Fibroblast of pulmonary artery (primary cell): ENCODE data around the gene CFH.
"Not testable (repeated sequence)": the region's sequence is repeated elsewhere in the genome, so short reads cannot be mapped to it uniquely, and the experiment has no call there.

Experiments used
- DNase-seq: peaks from one replicate; pipeline ENCODE4 v3.0.0-alpha.2; 2010; ENCODE audit warnings: low read depth
- H3K4me3 ChIP-seq: replicated peaks from 2 replicates; pipeline ENCODE4 v1.5.1; 2011; ENCODE audit warnings: low read depth, mild to moderate bottlenecking, control low read depth, low read length, moderate library complexity
- TF ChIP-seq, protein P1 (sequence below): IDR thresholded peaks from 2 replicates; pipeline ENCODE4 v1.5.1; 2011; ENCODE audit warnings: mild to moderate bottlenecking, control low read depth, low read length, inconsistent platforms; ENCODE audit errors: missing control alignments

CFH gene

DNA sequence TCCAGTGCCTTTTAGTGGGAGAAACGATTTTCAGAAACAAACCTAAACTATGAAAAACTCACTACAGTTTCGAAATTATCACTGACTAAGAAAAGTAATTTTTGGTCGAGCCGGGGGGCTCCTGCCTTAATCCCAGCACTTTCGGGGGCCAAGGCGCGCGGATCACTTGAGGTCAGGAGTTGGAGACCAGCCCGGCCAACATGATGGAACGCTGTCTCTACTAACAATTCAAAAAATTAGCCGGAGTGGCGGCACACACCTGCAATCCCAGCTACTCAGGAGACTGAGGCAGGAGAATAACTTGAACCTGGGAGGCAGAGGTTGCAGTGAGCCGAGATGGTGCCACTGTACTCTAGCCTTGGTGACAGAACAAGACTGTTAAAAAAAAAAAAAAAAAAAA, 125.8 kb downstream of the CFH start:
- TF ChIP-seq, protein P1, sequence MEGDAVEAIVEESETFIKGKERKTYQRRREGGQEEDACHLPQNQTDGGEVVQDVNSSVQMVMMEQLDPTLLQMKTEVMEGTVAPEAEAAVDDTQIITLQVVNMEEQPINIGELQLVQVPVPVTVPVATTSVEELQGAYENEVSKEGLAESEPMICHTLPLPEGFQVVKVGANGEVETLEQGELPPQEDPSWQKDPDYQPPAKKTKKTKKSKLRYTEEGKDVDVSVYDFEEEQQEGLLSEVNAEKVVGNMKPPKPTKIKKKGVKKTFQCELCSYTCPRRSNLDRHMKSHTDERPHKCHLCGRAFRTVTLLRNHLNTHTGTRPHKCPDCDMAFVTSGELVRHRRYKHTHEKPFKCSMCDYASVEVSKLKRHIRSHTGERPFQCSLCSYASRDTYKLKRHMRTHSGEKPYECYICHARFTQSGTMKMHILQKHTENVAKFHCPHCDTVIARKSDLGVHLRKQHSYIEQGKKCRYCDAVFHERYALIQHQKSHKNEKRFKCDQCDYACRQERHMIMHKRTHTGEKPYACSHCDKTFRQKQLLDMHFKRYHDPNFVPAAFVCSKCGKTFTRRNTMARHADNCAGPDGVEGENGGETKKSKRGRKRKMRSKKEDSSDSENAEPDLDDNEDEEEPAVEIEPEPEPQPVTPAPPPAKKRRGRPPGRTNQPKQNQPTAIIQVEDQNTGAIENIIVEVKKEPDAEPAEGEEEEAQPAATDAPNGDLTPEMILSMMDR: no peak
- no peak for DNase-seq
- H3K4me3 ChIP-seq: no peak overlapping the region

DNA sequence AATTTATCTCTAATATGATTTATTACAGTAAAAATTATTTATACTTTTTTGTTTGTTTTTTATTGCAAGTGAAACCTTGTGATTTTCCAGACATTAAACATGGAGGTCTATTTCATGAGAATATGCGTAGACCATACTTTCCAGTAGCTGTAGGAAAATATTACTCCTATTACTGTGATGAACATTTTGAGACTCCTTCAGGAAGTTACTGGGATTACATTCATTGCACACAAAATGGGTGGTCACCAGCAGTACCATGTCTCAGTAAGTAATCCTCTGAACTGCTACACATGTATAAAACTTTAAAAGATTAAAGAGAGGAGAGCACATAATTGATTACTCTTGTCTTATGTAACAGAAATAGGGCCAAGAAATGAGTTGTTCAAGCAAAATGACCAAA, 127.2 kb downstream of the CFH start:
- DNase-seq: no peak
- TF ChIP-seq, protein P1: no peak
- no peak overlapping the region for H3K4me3 ChIP-seq

DNA sequence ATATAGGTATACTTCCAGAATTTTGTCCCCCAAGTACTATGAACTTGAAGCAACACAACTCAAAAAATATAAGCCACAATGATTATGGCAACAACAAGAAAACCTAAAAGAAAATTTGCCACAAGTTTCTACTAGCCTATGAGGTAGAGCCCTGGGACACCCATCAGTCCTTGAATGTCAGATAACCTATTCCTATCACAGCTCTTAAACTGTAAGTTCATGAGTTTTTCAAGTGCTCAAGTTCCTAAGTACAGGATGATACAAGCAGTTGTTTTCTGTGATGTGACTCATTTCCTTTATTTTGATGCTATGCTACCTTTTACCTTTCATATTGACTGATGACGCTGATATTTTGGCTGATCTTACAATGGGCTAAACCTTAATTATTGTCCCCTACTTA, 139.4 kb downstream of the CFH start:
- H3K4me3 ChIP-seq, DNase-seq: not testable (repeated sequence)

DNA sequence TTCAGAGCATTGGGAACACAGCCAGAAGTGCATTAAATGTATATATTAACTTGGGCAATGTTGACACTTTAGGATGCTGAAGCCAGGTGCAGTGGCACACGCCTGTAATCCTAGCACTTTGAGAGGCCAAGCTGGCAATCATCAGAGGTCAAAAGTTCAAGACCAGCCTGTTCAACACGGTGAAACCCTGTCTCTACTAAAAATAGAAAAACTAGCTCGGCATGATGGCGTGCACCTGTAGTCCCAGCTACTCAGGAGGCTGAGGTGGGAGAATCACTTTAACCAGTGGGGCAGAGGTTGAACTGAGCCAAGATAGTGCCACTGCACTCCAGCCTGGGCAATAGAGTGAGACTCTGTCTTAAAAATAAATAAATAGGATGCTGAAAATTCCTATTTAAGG, 142.3 kb downstream of the CFH start:
- not testable (repeated sequence) for H3K4me3 ChIP-seq, DNase-seq
